ENCODE measurements around the gene KIF13A.
"Not testable (repeated sequence)": the region's sequence is repeated elsewhere in the genome, so short reads cannot be mapped to it uniquely, and the experiment has no call there.

KIF13A gene

GRCh38 chr6:17858584-17858983 lies 128.9 kb downstream of the KIF13A start:
- H3K4me3 ChIP-seq (ENCODE audit: low read length), result no peak overlapping the region
- no peak for DNase-seq (ENCODE audit: low read depth)
- TF ChIP-seq CTCF (conservative IDR thresholded peaks at IDR 0.05; ENCODE audit: low read depth, low read length), result no peak

GRCh38 chr6:17857188-17857587 lies 130.2 kb downstream of the KIF13A start:
- not testable (repeated sequence) for H3K4me3 ChIP-seq (ENCODE audit: low read length); DNase-seq (ENCODE audit: low read depth)

- no peak for TF ChIP-seq CTCF (conservative IDR thresholded peaks at IDR 0.05; ENCODE audit: low read depth, low read length)
- no peak for DNase-seq (ENCODE audit: low read depth)
- H3K4me3 ChIP-seq (ENCODE audit: low read length), result no peak overlapping the region
These were observed 131.1 kb downstream of the KIF13A start for GRCh38 chr6:17856306-17856705.

GRCh38 chr6:17855381-17855780 lies 132.1 kb downstream of the KIF13A start:
- H3K4me3 ChIP-seq (ENCODE audit: low read length), result no peak overlapping the region
- no peak for TF ChIP-seq CTCF (conservative IDR thresholded peaks at IDR 0.05; ENCODE audit: low read depth, low read length)
- DNase-seq (ENCODE audit: low read depth), result no peak

GRCh38 chr6:17853533-17853932 lies 133.9 kb downstream of the KIF13A start:
- no peak overlapping the region for H3K4me3 ChIP-seq (ENCODE audit: low read length)
- no peak for TF ChIP-seq CTCF (conservative IDR thresholded peaks at IDR 0.05; ENCODE audit: low read depth, low read length)
- no peak for DNase-seq (ENCODE audit: low read depth)

GRCh38 chr6:17851720-17852161 lies 135.7 kb downstream of the KIF13A start:
- DNase-seq (ENCODE audit: low read depth), result no peak
- TF ChIP-seq CTCF (conservative IDR thresholded peaks at IDR 0.05; ENCODE audit: low read depth, low read length), result no peak
- H3K4me3 ChIP-seq (ENCODE audit: low read length), result no peak overlapping the region

- H3K4me3 ChIP-seq (ENCODE audit: low read length), result no peak overlapping the region
- DNase-seq (ENCODE audit: low read depth), result no peak
- TF ChIP-seq CTCF (conservative IDR thresholded peaks at IDR 0.05; ENCODE audit: low read depth, low read length), result no peak
These were observed 136.3 kb downstream of the KIF13A start for GRCh38 chr6:17851001-17851719.
